HCT116 (cell line): Measurements from ENCODE around the gene LAMA1. TPM values are rescaled to one million over a fixed set of nuclear protein-coding genes. Genes with fewer than 3 reads are reported as not detected.

ENCODE experiments used
- ATAC-seq: fragments of 200-7000 bp; cut with Tn5 transposase; 2 replicates; pipeline ENCODE4 v1.9.1; 2020; ENCODE audit warnings: mild to moderate bottlenecking, moderate library complexity
- BruUV-seq: library from RNA; stranded (reverse); fragments of 400-500 nt; replicated peaks from 2 replicates; lab custom pipeline; 2021; lab: Mats Ljungman, UMichigan
- CTCF ChIA-PET: fragments of 300-600 bp; sonication (Branson Sonifier 250); formaldehyde crosslinking; loops from one replicate; lab custom pipeline; 2021; ENCODE audit warnings: antibody characterized with exemption; lab: Charles Lee
- POLR2A ChIA-PET: fragments of 300-600, 350-600 bp; sonication (Branson Sonifier 250); formaldehyde crosslinking; loops from one replicate; lab custom pipeline; 2021; ENCODE audit warnings: antibody characterized with exemption; lab: Charles Lee
- RAD21 ChIA-PET, 2 experiments: fragments of 300-600 bp; sonication (Branson Sonifier 250); formaldehyde crosslinking; loops; one replicate each; lab custom pipeline; 2023; ENCODE audit warnings: low total read pairs in 2 of 2; ENCODE audit not compliant: uncharacterized antibody in 2 of 2, unreplicated experiment in 2 of 2, low non-redundant PET in 1 of 2; lab: Charles Lee
- DNase-seq: peaks from one replicate; pipeline ENCODE4 v3.0.0-alpha.2; 2010; ENCODE audit warnings: low read depth, low spot score
- H2AFZ ChIP-seq: fragments of 200-600 bp; shearing (Covaris generic), sonication (generic); 2 replicates; pipeline ENCODE4 v1.6.1; 2017; ENCODE audit warnings: low read depth, mixed run types, mixed read lengths, antibody characterized with exemption, low read length; ENCODE audit not compliant: poor library complexity, severe bottlenecking
- H3K27ac ChIP-seq: 2 replicates; pipeline ENCODE4 v1.5.1; 2012; ENCODE audit warnings: low read depth, low read length
- H3K27me3 ChIP-seq: fragments of 200-600 bp; sonication (generic); 2 replicates; pipeline ENCODE4 v1.6.1; 2016; ENCODE audit warnings: mixed run types, low read length, mixed read lengths; ENCODE audit not compliant: insufficient read depth
- H3K36me3 ChIP-seq, 2 experiments: fragments of 200-500 bp in 1 of 2; fragments of 200-600 bp in 1 of 2; sonication (Bioruptor generic) in 1 of 2; sonication (generic) in 1 of 2; 2 replicates each; pipeline versions ENCODE4 v1.5.1 to v1.6.1; 2014 to 2016; ENCODE audit warnings: low read length in 2 of 2, inconsistent platforms in 1 of 2, mixed read lengths in 1 of 2, mixed run types in 1 of 2; ENCODE audit not compliant: insufficient read depth in 2 of 2, control insufficient read depth in 1 of 2
- H3K4me1 ChIP-seq, 2 experiments: fragments of 200-600 bp in 1 of 2; sonication (generic) in 1 of 2; 2 replicates each; pipeline versions ENCODE4 v1.5.1 to v1.6.1; 2012 to 2017; ENCODE audit warnings: low read length in 2 of 2, inconsistent platforms in 1 of 2, mild to moderate bottlenecking in 1 of 2, mixed read lengths in 1 of 2, mixed run types in 1 of 2, moderate library complexity in 1 of 2; ENCODE audit not compliant: insufficient read depth in 2 of 2, control insufficient read depth in 1 of 2
- H3K4me2 ChIP-seq: fragments of 200-600 bp; sonication (generic); 2 replicates; pipeline ENCODE4 v1.6.1; 2017; ENCODE audit warnings: mixed run types, low read length, mixed read lengths
- H3K4me3 ChIP-seq, 2 experiments: fragments of 200-600 bp in 1 of 2; sonication (generic) in 1 of 2; replicated peaks in 1 of 2; 2 replicates each; pipeline ENCODE4 v1.5.1; 2011 to 2016; ENCODE audit warnings: low read length in 2 of 2, control low read depth in 1 of 2, low read depth in 1 of 2, mild to moderate bottlenecking in 1 of 2, mixed read lengths in 1 of 2, mixed run types in 1 of 2
- H3K79me2 ChIP-seq: fragments of 200-600 bp; sonication (generic); 2 replicates; pipeline ENCODE4 v1.6.1; 2017; ENCODE audit warnings: mild to moderate bottlenecking, mixed run types, low read length, moderate library complexity, mixed read lengths; ENCODE audit not compliant: insufficient read depth
- H3K9ac ChIP-seq: fragments of 200-600 bp; sonication (generic); 2 replicates; pipeline ENCODE4 v1.6.1; 2016; ENCODE audit warnings: low read length, mixed read lengths
- H3K9me2 ChIP-seq: fragments of 200-600 bp; sonication (generic), shearing (Covaris generic); 2 replicates; pipeline ENCODE4 v1.6.1; 2017; ENCODE audit warnings: mixed run types, mild to moderate bottlenecking, moderate library complexity; ENCODE audit not compliant: insufficient read depth
- H3K9me3 ChIP-seq, 2 experiments: fragments of 200-500 bp in 1 of 2; fragments of 200-600 bp in 1 of 2; sonication (Bioruptor generic) in 1 of 2; sonication (generic) in 1 of 2; 2 replicates each; pipeline ENCODE4 v1.6.1; 2014 to 2017; ENCODE audit warnings: low read length in 2 of 2, mixed read lengths in 2 of 2, inconsistent platforms in 1 of 2, low read depth in 1 of 2, mild to moderate bottlenecking in 1 of 2, mixed run types in 1 of 2, moderate library complexity in 1 of 2; ENCODE audit not compliant: control insufficient read depth in 1 of 2, insufficient read depth in 1 of 2
- H4K20me1 ChIP-seq: fragments of 200-600 bp; sonication (generic), shearing (Covaris generic); 2 replicates; pipeline ENCODE4 v1.6.1; 2017; ENCODE audit warnings: mixed run types, mild to moderate bottlenecking, moderate library complexity; ENCODE audit not compliant: insufficient read depth
- CBX3 ChIP-seq: IDR thresholded peaks from 2 replicates; pipeline ENCODE4 v1.6.1; 2012; ENCODE audit warnings: low read depth
- CTCF ChIP-seq, 3 experiments: fragments of 200-600 bp in 1 of 3; sonication (generic) in 1 of 3; IDR thresholded peaks in 2 of 3; conservative IDR thresholded peaks in 1 of 3; 2 replicates each; pipeline ENCODE4 v1.5.1; 2012 to 2017; ENCODE audit warnings: low read depth in 2 of 3, low read length in 2 of 3, antibody characterized with exemption in 1 of 3, borderline replicate concordance in 1 of 3, control low read depth in 1 of 3, mild to moderate bottlenecking in 1 of 3, mixed read lengths in 1 of 3, mixed run types in 1 of 3, moderate library complexity in 1 of 3; ENCODE audit not compliant: insufficient read depth in 1 of 3
- EGR1 ChIP-seq: IDR thresholded peaks from 2 replicates; pipeline ENCODE4 v1.6.1; 2012; ENCODE audit warnings: low read depth
- ELF1 ChIP-seq: IDR thresholded peaks from 2 replicates; pipeline ENCODE4 v1.6.1; 2012; ENCODE audit warnings: low read depth, borderline replicate concordance
- EZH2phosphoT487 ChIP-seq: fragments of 200-600 bp; IDR thresholded peaks from 2 replicates; pipeline ENCODE4 v1.6.1; 2018; ENCODE audit warnings: antibody characterized with exemption, borderline replicate concordance
- FOSL1 ChIP-seq: IDR thresholded peaks from 2 replicates; pipeline ENCODE4 v1.6.1; 2012; ENCODE audit warnings: low read depth
- JUND ChIP-seq: IDR thresholded peaks from 2 replicates; pipeline ENCODE4 v1.6.1; 2012
- MAX ChIP-seq: IDR thresholded peaks from 2 replicates; pipeline ENCODE4 v1.6.1; 2012
- POLR2A ChIP-seq: IDR thresholded peaks from 2 replicates; pipeline ENCODE4 v1.7.0; 2011; ENCODE audit warnings: borderline replicate concordance; ENCODE audit not compliant: insufficient read depth, insufficient read length; ENCODE audit errors: extremely low read depth
- RAD21 ChIP-seq: IDR thresholded peaks from 2 replicates; pipeline ENCODE4 v1.6.1; 2012; ENCODE audit warnings: low read depth, mild to moderate bottlenecking
- SIN3A ChIP-seq: IDR thresholded peaks from 2 replicates; pipeline ENCODE4 v1.6.1; 2012; ENCODE audit warnings: low read depth
- SP1 ChIP-seq: IDR thresholded peaks from 2 replicates; pipeline ENCODE4 v1.6.1; 2012; ENCODE audit warnings: low read depth
- SRF ChIP-seq: IDR thresholded peaks from 2 replicates; pipeline ENCODE4 v1.6.1; 2012; ENCODE audit warnings: low read depth
- TCF7L2 ChIP-seq: IDR thresholded peaks from 2 replicates; pipeline ENCODE4 v1.7.0; 2011; ENCODE audit warnings: borderline replicate concordance, inconsistent platforms; ENCODE audit not compliant: insufficient read depth, insufficient read length; ENCODE audit errors: extremely low read depth
- YY1 ChIP-seq: IDR thresholded peaks from 2 replicates; pipeline ENCODE4 v1.6.1; 2011; ENCODE audit warnings: low read length, low read depth, moderate library complexity, mild to moderate bottlenecking; ENCODE audit not compliant: insufficient replicate concordance; ENCODE audit errors: extremely low read depth
- ZNF274 ChIP-seq: fragments of 200-500 bp; sonication (Bioruptor generic); IDR thresholded peaks from 2 replicates; pipeline ENCODE4 v1.6.1; 2014; ENCODE audit warnings: mild to moderate bottlenecking, low read depth, low read length, inconsistent platforms
- intact Hi-C: fragments of 100-400 bp; cut with micrococcal nuclease; formaldehyde crosslinking; loops from 2 replicates; pipeline ENCODE4 v1.10.0; 2022
- total RNA-seq: library from RNA; stranded (reverse); gene quantifications from one replicate; pipeline ENCODE4 v1.2.1, GENCODE V29; 2021; ENCODE audit not compliant: unreplicated experiment
- TF ChIP-seq, protein P1 (sequence below): IDR thresholded peaks from 2 replicates; pipeline ENCODE4 v1.6.1; 2011; ENCODE audit warnings: mild to moderate bottlenecking, low read length, moderate library complexity; ENCODE audit not compliant: insufficient replicate concordance; ENCODE audit errors: extremely low read depth
- TF ChIP-seq, protein P2 (sequence below): IDR thresholded peaks from 2 replicates; pipeline ENCODE4 v1.6.1; 2012

LAMA1 gene
- total RNA-seq, 1 experiment from 2014 or later = 0.05 TPM

- no peaks in the 10 kb centered on the region for H3K4me1 ChIP-seq
- RAD21 ChIA-PET = no interaction called here
- H3K4me3 ChIP-seq = no peak overlapping the region
- POLR2A ChIA-PET = no interaction called here
- intact Hi-C loops = no loop called here
- no peaks in the 10 kb centered on the region for H3K27me3 ChIP-seq
- TF ChIP-seq, protein P1, sequence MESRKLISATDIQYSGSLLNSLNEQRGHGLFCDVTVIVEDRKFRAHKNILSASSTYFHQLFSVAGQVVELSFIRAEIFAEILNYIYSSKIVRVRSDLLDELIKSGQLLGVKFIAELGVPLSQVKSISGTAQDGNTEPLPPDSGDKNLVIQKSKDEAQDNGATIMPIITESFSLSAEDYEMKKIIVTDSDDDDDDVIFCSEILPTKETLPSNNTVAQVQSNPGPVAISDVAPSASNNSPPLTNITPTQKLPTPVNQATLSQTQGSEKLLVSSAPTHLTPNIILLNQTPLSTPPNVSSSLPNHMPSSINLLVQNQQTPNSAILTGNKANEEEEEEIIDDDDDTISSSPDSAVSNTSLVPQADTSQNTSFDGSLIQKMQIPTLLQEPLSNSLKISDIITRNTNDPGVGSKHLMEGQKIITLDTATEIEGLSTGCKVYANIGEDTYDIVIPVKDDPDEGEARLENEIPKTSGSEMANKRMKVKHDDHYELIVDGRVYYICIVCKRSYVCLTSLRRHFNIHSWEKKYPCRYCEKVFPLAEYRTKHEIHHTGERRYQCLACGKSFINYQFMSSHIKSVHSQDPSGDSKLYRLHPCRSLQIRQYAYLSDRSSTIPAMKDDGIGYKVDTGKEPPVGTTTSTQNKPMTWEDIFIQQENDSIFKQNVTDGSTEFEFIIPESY = no peak
- no peak for TF ChIP-seq FOSL1
- TF ChIP-seq SIN3A = no peak
- TF ChIP-seq SP1 = no peak
- TF ChIP-seq POLR2A = no peak
- TF ChIP-seq, protein P2, sequence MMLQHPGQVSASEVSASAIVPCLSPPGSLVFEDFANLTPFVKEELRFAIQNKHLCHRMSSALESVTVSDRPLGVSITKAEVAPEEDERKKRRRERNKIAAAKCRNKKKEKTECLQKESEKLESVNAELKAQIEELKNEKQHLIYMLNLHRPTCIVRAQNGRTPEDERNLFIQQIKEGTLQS = no peak
- no peak for TF ChIP-seq EGR1
- DNase-seq (no peak), ATAC-seq (no peak)
- no peaks in the 10 kb centered on the region for H3K9me2 ChIP-seq
- H3K4me2 ChIP-seq = no peak overlapping the region
- no TSS peak for BruUV-seq
- H4K20me1 ChIP-seq = no peaks in the 10 kb centered on the region
- no peaks in the 10 kb centered on the region for H3K36me3 ChIP-seq
- no peaks in the 10 kb centered on the region for H3K79me2 ChIP-seq
- H3K9me3 ChIP-seq = peaks cover 3 to 14% of the 10 kb centered on the region in 2 experiments; a peak in 2 of 4 replicates
- CTCF ChIA-PET = no interaction called here
- H3K9ac ChIP-seq = no peak overlapping the region
- H3K27ac ChIP-seq = no peak overlapping the region
- no peak overlapping the region for H2AFZ ChIP-seq
These were observed 190.4 kb downstream of the LAMA1 start for GRCh38 chr18:6927153-6927552.

- no TSS peak for BruUV-seq
- DNase-seq (no peak), ATAC-seq (no peak)
- RAD21 ChIA-PET = no interaction called here
- Histone ChIP-seq H3K9ac (no peak overlapping the region), H3K27ac (no peak overlapping the region), H3K79me2 (no peaks in the 10 kb centered on the region), H3K4me2 (no peak overlapping the region), H2AFZ (no peak overlapping the region), H3K9me2 (no peaks in the 10 kb centered on the region), H3K36me3 (no peaks in the 10 kb centered on the region), H3K9me3 (peaks cover 3 to 7% of the 10 kb centered on the region in 2 experiments; a peak in 2 of 4 replicates), H4K20me1 (no peaks in the 10 kb centered on the region), H3K27me3 (no peaks in the 10 kb centered on the region), H3K4me1 (no peaks in the 10 kb centered on the region), H3K4me3 (no peak overlapping the region)
- CTCF ChIA-PET = no interaction called here
- POLR2A ChIA-PET = no interaction called here
- intact Hi-C loops = no loop called here
- no peak for TF ChIP-seq POLR2A
- no peak for TF ChIP-seq ZNF274
- TF ChIP-seq ELF1 = no peak
- TF ChIP-seq CTCF (IDR thresholded peaks at IDR 0.05 in 2 of 3, conservative IDR thresholded peaks at IDR 0.05 in 1 of 3; ENCODE audit: borderline replicate concordance in 1 of 3, insufficient read depth in 1 of 3, low read depth in 2 of 3, low read length in 2 of 3) = no peak
- no peak for TF ChIP-seq CBX3
- TF ChIP-seq YY1 = no peak
- TF ChIP-seq MAX = no peak
- TF ChIP-seq RAD21 = no peak
- no peak for TF ChIP-seq TCF7L2
- TF ChIP-seq FOSL1 = no peak
- TF ChIP-seq EGR1 = no peak
- TF ChIP-seq EZH2phosphoT487 = no peak
- TF ChIP-seq SRF = no peak
- no peak for TF ChIP-seq SIN3A
- TF ChIP-seq JUND = no peak
These were observed 194.4 kb downstream of the LAMA1 start for GRCh38 chr18:6923220-6923619.
